Mesenchymal stem cell (in vitro differentiated cells and primary cell): ENCODE results near the gene GRK6.

Source experiments
- DNase-seq: peaks from one replicate; pipeline ENCODE4 v3.0.0-alpha.2; 2013
- H2AFZ ChIP-seq: one replicate; pipeline ENCODE4 v1.6.1; 2013; ENCODE audit warnings: low read depth, mild to moderate bottlenecking, control low read depth, inconsistent platforms, low read length, moderate library complexity
- H2AK5ac ChIP-seq: 2 replicates; pipeline ENCODE4 v1.6.1; 2013; ENCODE audit warnings: low read length, moderate library complexity, mild to moderate bottlenecking, inconsistent platforms; ENCODE audit not compliant: severe bottlenecking
- H2BK120ac ChIP-seq: one replicate; pipeline ENCODE4 v1.6.1; 2013; ENCODE audit warnings: low read depth, mild to moderate bottlenecking, inconsistent platforms, low read length, moderate library complexity
- H2BK12ac ChIP-seq, 2 experiments: one replicate each; pipeline ENCODE4 v1.6.1; 2013; ENCODE audit warnings: inconsistent platforms in 2 of 2, low read length in 2 of 2, mild to moderate bottlenecking in 2 of 2, moderate library complexity in 2 of 2, control low read depth in 1 of 2
- H2BK15ac ChIP-seq: one replicate; pipeline ENCODE4 v1.6.1; 2013; ENCODE audit warnings: mild to moderate bottlenecking, low read depth, inconsistent platforms; ENCODE audit not compliant: poor library complexity, severe bottlenecking
- H2BK5ac ChIP-seq: 2 replicates; pipeline ENCODE4 v1.6.1; 2013; ENCODE audit warnings: low read depth, mild to moderate bottlenecking, low read length, control low read depth, inconsistent platforms; ENCODE audit not compliant: poor library complexity, severe bottlenecking
- H3K14ac ChIP-seq, 2 experiments: one replicate each; pipeline ENCODE4 v1.6.1; 2013; ENCODE audit warnings: inconsistent platforms in 2 of 2, low read length in 2 of 2, control low read depth in 1 of 2, mild to moderate bottlenecking in 1 of 2, moderate library complexity in 1 of 2
- H3K18ac ChIP-seq, 2 experiments: one replicate each; pipeline ENCODE4 v1.6.1; 2013; ENCODE audit warnings: inconsistent platforms in 2 of 2, low read length in 2 of 2, control low read depth in 1 of 2, low read depth in 1 of 2, mild to moderate bottlenecking in 1 of 2
- H3K23ac ChIP-seq, 2 experiments: one replicate each; pipeline ENCODE4 v1.6.1; 2013; ENCODE audit warnings: inconsistent platforms in 2 of 2, low read length in 2 of 2, mild to moderate bottlenecking in 2 of 2, moderate library complexity in 2 of 2, control low read depth in 1 of 2
- H3K27ac ChIP-seq: 2 replicates; pipeline ENCODE4 v1.5.1; 2013; ENCODE audit warnings: mild to moderate bottlenecking, moderate library complexity, low read length, control low read depth, inconsistent platforms; ENCODE audit not compliant: poor library complexity, severe bottlenecking
- H3K27me3 ChIP-seq, 2 experiments: 2 replicates each; pipeline versions ENCODE4 v1.6.1 to v1.7.0; 2013; ENCODE audit warnings: low read length in 2 of 2, mild to moderate bottlenecking in 2 of 2, moderate library complexity in 2 of 2, control low read depth in 1 of 2, inconsistent platforms in 1 of 2; ENCODE audit not compliant: control insufficient read depth in 1 of 2, insufficient read depth in 1 of 2
- H3K36me3 ChIP-seq, 2 experiments: 2 replicates each; pipeline versions ENCODE4 v1.6.1 to v1.7.0; 2013; ENCODE audit warnings: low read length in 2 of 2, control low read depth in 1 of 2, inconsistent platforms in 1 of 2, low read depth in 1 of 2, mild to moderate bottlenecking in 1 of 2; ENCODE audit not compliant: insufficient read depth in 2 of 2, control insufficient read depth in 1 of 2
- H3K4ac ChIP-seq, 2 experiments: one replicate each; pipeline ENCODE4 v1.6.1; 2013; ENCODE audit warnings: inconsistent platforms in 2 of 2, low read length in 2 of 2, mild to moderate bottlenecking in 2 of 2, moderate library complexity in 2 of 2, control low read depth in 1 of 2, low read depth in 1 of 2
- H3K4me1 ChIP-seq: 2 replicates; pipeline ENCODE4 v1.6.1; 2013; ENCODE audit warnings: low read depth, low read length, control low read depth; ENCODE audit not compliant: control insufficient read depth, insufficient read depth
- H3K4me2 ChIP-seq: 2 replicates; pipeline ENCODE4 v1.6.1; 2013; ENCODE audit warnings: low read length, mild to moderate bottlenecking, inconsistent platforms; ENCODE audit not compliant: poor library complexity, severe bottlenecking
- H3K4me3 ChIP-seq, 2 experiments: 2 replicates each; pipeline versions ENCODE4 v1.5.1 to v1.7.0; 2013; ENCODE audit warnings: low read length in 2 of 2, mild to moderate bottlenecking in 2 of 2, control low read depth in 1 of 2, low read depth in 1 of 2; ENCODE audit not compliant: insufficient read depth in 1 of 2
- H3K79me1 ChIP-seq: replicated peaks from 2 replicates; pipeline ENCODE4 v1.6.1; 2013; ENCODE audit warnings: mild to moderate bottlenecking, control low read depth, low read length, inconsistent platforms; ENCODE audit not compliant: poor library complexity, severe bottlenecking
- H3K9ac ChIP-seq: 2 replicates; pipeline ENCODE4 v1.7.0; 2013; ENCODE audit warnings: mild to moderate bottlenecking, low read length, moderate library complexity
- H3K9me3 ChIP-seq: 2 replicates; pipeline ENCODE4 v1.7.0; 2013; ENCODE audit warnings: mild to moderate bottlenecking, low read length; ENCODE audit not compliant: control insufficient read depth
- H4K8ac ChIP-seq: one replicate; pipeline ENCODE4 v1.6.1; 2013; ENCODE audit warnings: inconsistent platforms, mild to moderate bottlenecking, low read length, moderate library complexity
- H4K91ac ChIP-seq: one replicate; pipeline ENCODE4 v1.6.1; 2013; ENCODE audit warnings: mild to moderate bottlenecking, low read length, inconsistent platforms
- WGBS: methylation state at CpG from one replicate; pipeline ENCODE4 v1.1.7; 2013; ENCODE audit warnings: mixed read lengths; 5-methylcytosine and 5-hydroxymethylcytosine counted together

GRK6 gene

GRCh38 chr5:177437623-177438022 is 11.1 kb downstream of the GRK6 start:
- H2BK120ac ChIP-seq, result no peak overlapping the region

GRCh38 chr5:177438468-177438867 is 12.0 kb downstream of the GRK6 start:
- Histone ChIP-seq H2BK15ac (no peak overlapping the region), H3K27me3 (no peaks in the 10 kb centered on the region), H2AFZ (no peak overlapping the region), H2BK5ac (no peak overlapping the region), H3K4me1 (no peaks in the 10 kb centered on the region), H4K91ac (no peak overlapping the region), H2BK120ac (no peak overlapping the region), H3K9me3 (no peaks in the 10 kb centered on the region), H3K23ac (no peak overlapping the region), H3K14ac (no peak overlapping the region), H3K27ac (no peak overlapping the region), H3K36me3 (peaks cover 55 to 77% of the 10 kb centered on the region in 2 experiments), H3K79me1 (no peaks in the 10 kb centered on the region), H3K4me3 (no peak overlapping the region), H2BK12ac (no peak overlapping the region), H3K4me2 (no peak overlapping the region), H2AK5ac (no peak overlapping the region), H3K4ac (no peak overlapping the region), H4K8ac (no peak overlapping the region), H3K9ac (no peak overlapping the region), H3K18ac (no peak overlapping the region)
- DNase-seq, result no peak
- 97% methylated on average over 10 of the region's 10 CpGs for WGBS

More at GRCh38 chr5:177437623-177438022, 11.1 kb downstream of the GRK6 start:
- H2BK5ac ChIP-seq, result no peak overlapping the region
- H3K27ac ChIP-seq, result no peak overlapping the region
- H4K8ac ChIP-seq, result no peak overlapping the region
- peaks cover 63 to 77% of the 10 kb centered on the region in 2 experiments for H3K36me3 ChIP-seq
- no peak overlapping the region for H3K4me3 ChIP-seq
- no peak overlapping the region for H3K4ac ChIP-seq
- H3K9me3 ChIP-seq, result no peaks in the 10 kb centered on the region
- no peaks in the 10 kb centered on the region for H3K27me3 ChIP-seq
- no peak overlapping the region for H4K91ac ChIP-seq
- no peak overlapping the region for H2AFZ ChIP-seq
- no peak overlapping the region for H3K14ac ChIP-seq
- no peak overlapping the region for H2BK15ac ChIP-seq
- H3K4me2 ChIP-seq, result no peak overlapping the region
- H3K18ac ChIP-seq, result no peak overlapping the region
- H3K23ac ChIP-seq, result no peak overlapping the region
- H3K79me1 ChIP-seq, result no peaks in the 10 kb centered on the region
- no peak for DNase-seq
- WGBS, result 89% methylated on average over 4 of the region's 4 CpGs
- no peak overlapping the region for H3K9ac ChIP-seq
- no peak overlapping the region for H2BK12ac ChIP-seq
- no peak overlapping the region for H2AK5ac ChIP-seq
- no peaks in the 10 kb centered on the region for H3K4me1 ChIP-seq

- peaks cover 45 to 71% of the 10 kb centered on the region in 2 experiments for H3K36me3 ChIP-seq
- H4K91ac ChIP-seq, result no peak overlapping the region
- no peak overlapping the region for H2AK5ac ChIP-seq
- no peak overlapping the region for H3K9ac ChIP-seq
- H3K79me1 ChIP-seq, result no peaks in the 10 kb centered on the region
- peaks cover 0 to 1% of the 10 kb centered on the region in 2 experiments for H3K27me3 ChIP-seq
- DNase-seq, result no peak
- H4K8ac ChIP-seq, result no peak overlapping the region
- H3K4me1 ChIP-seq, result peaks cover 3% of the 10 kb centered on the region
- H3K4me2 ChIP-seq, result no peak overlapping the region
- no peak overlapping the region for H2BK15ac ChIP-seq
- H2BK12ac ChIP-seq, result no peak overlapping the region
- H3K4me3 ChIP-seq, result no peak overlapping the region
- no peak overlapping the region for H2BK5ac ChIP-seq
- H3K23ac ChIP-seq, result no peak overlapping the region
- no peaks in the 10 kb centered on the region for H3K9me3 ChIP-seq
- no peak overlapping the region for H3K4ac ChIP-seq
- no peak overlapping the region for H3K14ac ChIP-seq
- no peak overlapping the region for H3K18ac ChIP-seq
- over 99% methylated on average over 3 of the region's 4 CpGs for WGBS
- H2AFZ ChIP-seq, result no peak overlapping the region
- H3K27ac ChIP-seq, result no peak overlapping the region
- H2BK120ac ChIP-seq, result no peak overlapping the region
Measured at GRCh38 chr5:177439518-177440053, 13.1 kb downstream of the GRK6 start.

GRCh38 chr5:177440211-177440989 is 13.9 kb downstream of the GRK6 start:
- Histone ChIP-seq H2BK5ac (no peak overlapping the region), H3K4me1 (peaks cover 4% of the 10 kb centered on the region), H2AFZ (no peak overlapping the region), H4K8ac (no peak overlapping the region), H2BK120ac (no peak overlapping the region), H3K79me1 (no peaks in the 10 kb centered on the region), H3K4ac (no peak overlapping the region), H3K18ac (no peak overlapping the region), H3K23ac (no peak overlapping the region), H3K36me3 (peaks cover 37 to 63% of the 10 kb centered on the region in 2 experiments), H3K9ac (no peak overlapping the region), H4K91ac (no peak overlapping the region), H3K4me2 (no peak overlapping the region), H3K4me3 (no peak overlapping the region), H3K9me3 (no peaks in the 10 kb centered on the region), H2AK5ac (no peak overlapping the region), H2BK15ac (no peak overlapping the region), H3K27ac (no peak overlapping the region), H3K14ac (no peak overlapping the region), H3K27me3 (peaks cover 0 to 8% of the 10 kb centered on the region in 2 experiments), H2BK12ac (no peak overlapping the region)
- DNase-seq, result no peak
- WGBS, result 88% methylated on average over 24 of the region's 24 CpGs
